OCI-LY3 (cell line): ENCODE measurements around the gene PDHX.
"Not testable (repeated sequence)": the region's sequence is repeated elsewhere in the genome, so short reads cannot be mapped to it uniquely, and the experiment has no call there.

Experiments used
- H2AFZ ChIP-seq: fragments of 200-600, 300-600 bp; shearing (Covaris generic); 2 replicates; pipeline ENCODE4 v1.6.0; 2014; ENCODE audit warnings: antibody characterized with exemption, low read depth, low read length
- H3K27ac ChIP-seq: fragments of 200-600, 300-600 bp; sonication (generic); 2 replicates; pipeline ENCODE4 v1.5.1; 2014; ENCODE audit warnings: mild to moderate bottlenecking, low read length, moderate library complexity, mixed read lengths
- H3K27me3 ChIP-seq: fragments of 200-600, 300-600 bp; sonication (generic); 2 replicates; pipeline ENCODE4 v1.6.1; 2014; ENCODE audit warnings: low read depth, low read length, mixed read lengths
- H3K36me3 ChIP-seq: fragments of 200-600, 300-600 bp; sonication (generic); replicated peaks from 2 replicates; pipeline ENCODE3; 2014; ENCODE audit warnings: low read depth, low read length, mixed read lengths
- H3K4me1 ChIP-seq: fragments of 300-600, 200-600 bp; sonication (generic); 2 replicates; pipeline ENCODE4 v1.6.1; 2014; ENCODE audit warnings: low read length, mixed read lengths
- H3K4me2 ChIP-seq: fragments of 200-600, 300-600 bp; sonication (generic); 2 replicates; pipeline ENCODE4 v1.6.1; 2014; ENCODE audit warnings: low read length, mixed read lengths
- H3K4me3 ChIP-seq: fragments of 300-600, 200-600 bp; sonication (generic); 2 replicates; pipeline ENCODE4 v1.5.1; 2014; ENCODE audit warnings: antibody characterized with exemption, mild to moderate bottlenecking, low read length, moderate library complexity
- H3K79me2 ChIP-seq: fragments of 300-600, 200-600 bp; shearing (Covaris generic); 2 replicates; pipeline ENCODE4 v1.6.1; 2014; ENCODE audit warnings: mild to moderate bottlenecking, low read length, mixed read lengths
- H3K9ac ChIP-seq: fragments of 300-600, 200-600 bp; shearing (Covaris generic); 2 replicates; pipeline ENCODE4 v1.6.0; 2014; ENCODE audit warnings: mild to moderate bottlenecking, low read length, moderate library complexity
- H3K9me3 ChIP-seq: fragments of 200-600, 300-600 bp; shearing (Covaris generic); 2 replicates; pipeline ENCODE4 v1.6.1; 2014; ENCODE audit warnings: low read length, mixed read lengths; ENCODE audit not compliant: insufficient read depth
- H4K20me1 ChIP-seq: fragments of 200-600, 300-600 bp; sonication (generic); 2 replicates; pipeline ENCODE4 v1.6.1; 2016; ENCODE audit warnings: low read length, mixed read lengths; ENCODE audit not compliant: insufficient read depth
- EZH2phosphoT487 ChIP-seq: fragments of 200-600 bp; shearing (Covaris generic); IDR thresholded peaks from 2 replicates; pipeline ENCODE4 v1.6.1; 2018; ENCODE audit warnings: antibody characterized with exemption, mixed run types, low read depth
- TF ChIP-seq, protein P1 (sequence below): fragments of 200-600, 300-600 bp; sonication (generic); IDR thresholded peaks from 2 replicates; pipeline ENCODE4 v1.5.1; 2014; ENCODE audit warnings: antibody characterized with exemption, low read length, low read depth

PDHX gene

GRCh38 chr11:34910817-34911216 lies 5.6 kb upstream of the PDHX start:
- peaks cover 19% of the 10 kb centered on the region for H3K79me2 ChIP-seq
- no peak overlapping the region for H3K27ac ChIP-seq
- no peak overlapping the region for H3K9ac ChIP-seq

DNA sequence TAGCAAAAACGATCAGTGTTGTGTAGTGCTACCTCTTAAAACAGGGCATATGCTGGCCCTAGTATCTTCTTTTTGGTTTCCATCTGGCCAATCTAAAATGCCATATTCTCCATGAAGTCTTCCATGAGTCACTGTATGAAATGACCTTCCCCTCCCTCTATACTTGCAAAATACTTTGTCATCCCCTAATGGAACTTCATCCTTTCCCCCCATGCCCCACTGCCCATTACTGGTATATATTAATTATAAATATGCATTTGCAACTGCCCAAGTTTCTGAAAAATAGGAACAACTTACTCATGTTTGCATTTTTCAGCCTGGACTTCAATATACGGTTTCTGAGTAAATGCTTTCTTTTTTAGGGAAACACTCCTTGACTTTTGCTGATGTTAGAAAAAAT lies 4.7 kb upstream of the PDHX start:
- Histone ChIP-seq H3K27ac (no peak overlapping the region), H3K79me2 (peaks cover 23% of the 10 kb centered on the region), H3K4me3 (no peak overlapping the region), H4K20me1 (no peaks in the 10 kb centered on the region), H2AFZ (no peak overlapping the region), H3K4me2 (no peak overlapping the region), H3K36me3 (peaks cover 11% of the 10 kb centered on the region), H3K9me3 (no peaks in the 10 kb centered on the region), H3K9ac (no peak overlapping the region), H3K4me1 (peaks cover 12% of the 10 kb centered on the region), H3K27me3 (no peaks in the 10 kb centered on the region)
- TF ChIP-seq EZH2phosphoT487, result no peak
- TF ChIP-seq, protein P1, sequence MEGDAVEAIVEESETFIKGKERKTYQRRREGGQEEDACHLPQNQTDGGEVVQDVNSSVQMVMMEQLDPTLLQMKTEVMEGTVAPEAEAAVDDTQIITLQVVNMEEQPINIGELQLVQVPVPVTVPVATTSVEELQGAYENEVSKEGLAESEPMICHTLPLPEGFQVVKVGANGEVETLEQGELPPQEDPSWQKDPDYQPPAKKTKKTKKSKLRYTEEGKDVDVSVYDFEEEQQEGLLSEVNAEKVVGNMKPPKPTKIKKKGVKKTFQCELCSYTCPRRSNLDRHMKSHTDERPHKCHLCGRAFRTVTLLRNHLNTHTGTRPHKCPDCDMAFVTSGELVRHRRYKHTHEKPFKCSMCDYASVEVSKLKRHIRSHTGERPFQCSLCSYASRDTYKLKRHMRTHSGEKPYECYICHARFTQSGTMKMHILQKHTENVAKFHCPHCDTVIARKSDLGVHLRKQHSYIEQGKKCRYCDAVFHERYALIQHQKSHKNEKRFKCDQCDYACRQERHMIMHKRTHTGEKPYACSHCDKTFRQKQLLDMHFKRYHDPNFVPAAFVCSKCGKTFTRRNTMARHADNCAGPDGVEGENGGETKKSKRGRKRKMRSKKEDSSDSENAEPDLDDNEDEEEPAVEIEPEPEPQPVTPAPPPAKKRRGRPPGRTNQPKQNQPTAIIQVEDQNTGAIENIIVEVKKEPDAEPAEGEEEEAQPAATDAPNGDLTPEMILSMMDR, result no peak

More at GRCh38 chr11:34910817-34911216, 5.6 kb upstream of the PDHX start:
- peaks cover 11% of the 10 kb centered on the region for H3K36me3 ChIP-seq
- H3K9me3 ChIP-seq, result no peaks in the 10 kb centered on the region
- H4K20me1 ChIP-seq, result no peaks in the 10 kb centered on the region
- H2AFZ ChIP-seq, result no peak overlapping the region
- peaks cover 12% of the 10 kb centered on the region for H3K4me1 ChIP-seq
- H3K4me2 ChIP-seq, result no peak overlapping the region
- TF ChIP-seq EZH2phosphoT487, result no peak
- TF ChIP-seq, protein P1, result no peak
- no peak overlapping the region for H3K4me3 ChIP-seq
- no peaks in the 10 kb centered on the region for H3K27me3 ChIP-seq

DNA sequence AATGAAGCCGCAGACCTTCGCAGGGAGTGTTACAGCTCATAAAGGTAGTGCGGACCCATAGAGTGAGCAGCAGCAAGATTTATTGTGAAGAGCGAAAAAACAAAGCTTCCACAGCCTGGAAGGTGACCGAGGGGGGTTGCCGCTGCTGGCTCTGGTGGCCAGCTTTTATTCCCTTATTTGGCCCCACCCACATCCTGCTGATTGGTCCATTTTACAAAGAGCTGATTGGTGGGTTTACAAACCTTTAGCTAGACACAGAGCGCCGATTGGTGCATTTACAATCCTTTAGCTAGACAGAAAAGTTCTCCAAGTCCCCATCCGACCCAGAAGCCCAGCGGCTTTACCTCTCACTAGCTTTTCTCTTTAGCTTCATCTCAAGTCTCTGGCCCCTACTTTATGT lies 2.9 kb upstream of the PDHX start:
- not testable (repeated sequence) for H2AFZ ChIP-seq

GRCh38 chr11:34915136-34916014 lies 1.0 kb upstream of the PDHX start:
- H2AFZ ChIP-seq, result peak overlapping the region; percentile 94
- H3K36me3 ChIP-seq, result peaks cover 7% of the 10 kb centered on the region
- H3K9me3 ChIP-seq, result no peaks in the 10 kb centered on the region
- peaks cover 21% of the 10 kb centered on the region for H3K4me1 ChIP-seq
- H4K20me1 ChIP-seq, result no peaks in the 10 kb centered on the region
- peak overlapping the region; percentile 70 for H3K27ac ChIP-seq
- H3K27me3 ChIP-seq, result no peaks in the 10 kb centered on the region
- peak overlapping the region; percentile 91 for H3K9ac ChIP-seq
- TF ChIP-seq EZH2phosphoT487, result no peak
- TF ChIP-seq, protein P1, result no peak
- peak overlapping the region; percentile 91 for H3K4me2 ChIP-seq
- peaks cover 44% of the 10 kb centered on the region for H3K79me2 ChIP-seq
- H3K4me3 ChIP-seq, result peak overlapping the region; percentile 95

More for the DNA sequence above, 2.9 kb upstream of the PDHX start:
- H3K4me1 ChIP-seq, result peaks cover 21% of the 10 kb centered on the region
- peaks cover 39% of the 10 kb centered on the region for H3K79me2 ChIP-seq
- H3K27me3 ChIP-seq, H3K9ac ChIP-seq, H3K4me3 ChIP-seq, H3K4me2 ChIP-seq, H3K27ac ChIP-seq, H4K20me1 ChIP-seq, H3K9me3 ChIP-seq: not testable (repeated sequence)
- H3K36me3 ChIP-seq, result peaks cover 11% of the 10 kb centered on the region
